H1 (cell line): Measurements from ENCODE around the gene CBFB. TPM values are rescaled to one million over a fixed set of nuclear protein-coding genes. Genes with fewer than 3 reads are reported as not detected.

Experiments
- CTCF ChIA-PET: fragments of 300-600 bp; sonication (Branson Sonifier 250); formaldehyde crosslinking; loops from one replicate; lab custom pipeline; 2021; ENCODE audit not compliant: partially characterized antibody; lab: Charles Lee
- POLR2A ChIA-PET: fragments of 300-600 bp; sonication (Branson Sonifier 250); formaldehyde crosslinking; loops from one replicate; lab custom pipeline; 2021; ENCODE audit warnings: inconsistent platforms; ENCODE audit not compliant: partially characterized antibody; lab: Charles Lee
- DNase-seq, 2 experiments: peaks; one replicate each; pipeline versions ENCODE4 v3.0.0 to v3.0.0-alpha.2; 2010 to 2022; ENCODE audit warnings: low spot score in 2 of 2, low read depth in 1 of 2, mixed read lengths in 1 of 2
- FAIRE-seq: peaks from 2 replicates; lab custom pipeline; 2011; peaks lifted over from hg19 to GRCh38; lab: Jason Lieb, UNC
- H2AFZ ChIP-seq: 2 replicates; pipeline ENCODE4 v1.8.1; 2012; ENCODE audit warnings: low read length, inconsistent platforms
- H2AK5ac ChIP-seq: 2 replicates; pipeline ENCODE4 v1.6.1; 2013; ENCODE audit warnings: low read depth, low read length
- H2BK120ac ChIP-seq: replicated peaks from 2 replicates; pipeline ENCODE3; 2013; ENCODE audit warnings: low read depth, low read length, inconsistent platforms
- H2BK12ac ChIP-seq: 2 replicates; pipeline ENCODE4 v1.6.1; 2013; ENCODE audit warnings: low read depth, low read length
- H2BK15ac ChIP-seq: 2 replicates; pipeline ENCODE4 v1.6.1; 2013; ENCODE audit warnings: low read length
- H2BK20ac ChIP-seq: 2 replicates; pipeline ENCODE4 v1.6.1; 2013; ENCODE audit warnings: low read length
- H2BK5ac ChIP-seq: 2 replicates; pipeline ENCODE4 v1.6.1; 2013; ENCODE audit warnings: low read depth, low read length
- H3K14ac ChIP-seq: 2 replicates; pipeline ENCODE4 v1.6.1; 2013; ENCODE audit warnings: inconsistent platforms; ENCODE audit not compliant: insufficient read length
- H3K18ac ChIP-seq: 2 replicates; pipeline ENCODE4 v1.6.1; 2013; ENCODE audit warnings: low read length; ENCODE audit errors: extremely low read depth
- H3K23ac ChIP-seq: 2 replicates; pipeline ENCODE4 v1.6.1; 2013; ENCODE audit warnings: inconsistent platforms; ENCODE audit not compliant: insufficient read length
- H3K23me2 ChIP-seq: 2 replicates; pipeline ENCODE4 v1.6.1; 2013; ENCODE audit warnings: low read depth, low read length
- H3K27ac ChIP-seq: 2 replicates; pipeline ENCODE4 v1.6.1; 2011; ENCODE audit warnings: low read depth, low read length, inconsistent platforms
- H3K27me3 ChIP-seq, 4 experiments: replicated peaks in 1 of 4; 1 replicate in 1 of 4; 2 replicates in 3 of 4; pipeline versions ENCODE4 v1.6.1 to v1.8.1; 2011 to 2013; ENCODE audit warnings: low read length in 3 of 4, mild to moderate bottlenecking in 3 of 4, inconsistent platforms in 2 of 4, mixed read lengths in 2 of 4, moderate library complexity in 1 of 4; ENCODE audit not compliant: control insufficient read depth in 3 of 4, insufficient read depth in 3 of 4; ENCODE audit errors: extremely low read depth in 1 of 4
- H3K36me3 ChIP-seq, 4 experiments: 2 replicates each; pipeline versions ENCODE4 v1.6.1 to v1.8.1; 2011 to 2013; ENCODE audit warnings: mild to moderate bottlenecking in 4 of 4, low read length in 3 of 4, moderate library complexity in 2 of 4, control low read depth in 1 of 4, inconsistent platforms in 1 of 4; ENCODE audit not compliant: insufficient read depth in 4 of 4, control insufficient read depth in 2 of 4
- H3K4ac ChIP-seq: replicated peaks from 2 replicates; pipeline ENCODE3; 2013; ENCODE audit warnings: low read length, low read depth, mixed read lengths, inconsistent platforms; ENCODE audit not compliant: insufficient read length
- H3K4me1 ChIP-seq, 4 experiments: replicated peaks in 1 of 4; 1 replicate in 1 of 4; 2 replicates in 3 of 4; pipeline versions ENCODE4 v1.6.1 to v1.8.1; 2011 to 2013; ENCODE audit warnings: low read length in 3 of 4, inconsistent platforms in 2 of 4, mixed read lengths in 1 of 4; ENCODE audit not compliant: insufficient read depth in 4 of 4, control insufficient read depth in 3 of 4
- H3K4me2 ChIP-seq, 2 experiments: 2 replicates each; pipeline versions ENCODE4 v1.6.1 to v1.8.1; 2011 to 2013; ENCODE audit warnings: low read depth in 2 of 2, low read length in 2 of 2, control low read depth in 1 of 2, inconsistent platforms in 1 of 2, mild to moderate bottlenecking in 1 of 2; ENCODE audit not compliant: insufficient read depth in 1 of 2
- H3K4me3 ChIP-seq, 4 experiments: fragments of 200-600, 300-600 bp in 1 of 4; sonication (generic), shearing (Covaris generic), sonication (Bioruptor Twin) in 1 of 4; 2 replicates each; pipeline versions ENCODE4 v1.5.1 to v1.8.1; 2011 to 2016; ENCODE audit warnings: low read length in 4 of 4, low read depth in 3 of 4, control low read depth in 2 of 4, inconsistent platforms in 2 of 4, mild to moderate bottlenecking in 2 of 4, mixed read lengths in 1 of 4, moderate library complexity in 1 of 4; ENCODE audit not compliant: insufficient read depth in 2 of 4; ENCODE audit errors: extremely low read depth in 1 of 4
- H3K56ac ChIP-seq: replicated peaks from 2 replicates; pipeline ENCODE3; 2013; ENCODE audit warnings: low read depth, mild to moderate bottlenecking, mixed read lengths, low read length, inconsistent platforms; ENCODE audit not compliant: insufficient read length
- H3K79me1 ChIP-seq: 2 replicates; pipeline ENCODE4 v1.6.1; 2013; ENCODE audit warnings: low read depth, low read length, control low read depth
- H3K79me2 ChIP-seq, 2 experiments: 2 replicates each; pipeline versions ENCODE4 v1.6.1 to v1.8.1; 2012 to 2013; ENCODE audit warnings: low read length in 2 of 2, mild to moderate bottlenecking in 2 of 2, inconsistent platforms in 1 of 2; ENCODE audit not compliant: insufficient read depth in 2 of 2, control insufficient read depth in 1 of 2
- H3K9ac ChIP-seq, 4 experiments: replicated peaks in 1 of 4; 1 replicate in 1 of 4; 2 replicates in 3 of 4; pipeline versions ENCODE4 v1.6.1 to v1.8.1; 2011 to 2013; ENCODE audit warnings: low read depth in 3 of 4, low read length in 3 of 4, control low read depth in 2 of 4, mild to moderate bottlenecking in 2 of 4, moderate library complexity in 2 of 4, inconsistent platforms in 1 of 4; ENCODE audit errors: extremely low read depth in 1 of 4
- H3K9me3 ChIP-seq, 2 experiments: 2 replicates each; pipeline versions ENCODE4 v1.6.1 to v1.8.1; 2012 to 2013; ENCODE audit warnings: mild to moderate bottlenecking in 2 of 2, moderate library complexity in 2 of 2, control low read depth in 1 of 2, inconsistent platforms in 1 of 2, low read depth in 1 of 2, low read length in 1 of 2, mixed read lengths in 1 of 2; ENCODE audit not compliant: insufficient read depth in 2 of 2
- H4K20me1 ChIP-seq, 2 experiments: replicated peaks in 1 of 2; 2 replicates each; pipeline versions ENCODE3 to v1.8.1; 2011 to 2013; ENCODE audit warnings: inconsistent platforms in 2 of 2, low read length in 2 of 2, mild to moderate bottlenecking in 1 of 2; ENCODE audit not compliant: insufficient read depth in 2 of 2, control insufficient read depth in 1 of 2
- H4K5ac ChIP-seq: 2 replicates; pipeline ENCODE4 v1.6.1; 2013; ENCODE audit warnings: low read length, low read depth, mixed read lengths, inconsistent platforms; ENCODE audit not compliant: insufficient read length
- H4K8ac ChIP-seq: 2 replicates; pipeline ENCODE4 v1.8.0; 2013; ENCODE audit warnings: mild to moderate bottlenecking, moderate library complexity, low read length, inconsistent platforms; ENCODE audit not compliant: insufficient read depth; ENCODE audit errors: extremely low read depth
- H4K91ac ChIP-seq: replicated peaks from 2 replicates; pipeline ENCODE3; 2013; ENCODE audit warnings: low read length, mixed read lengths, inconsistent platforms; ENCODE audit not compliant: insufficient read length
- CHD2 ChIP-seq: IDR thresholded peaks from 2 replicates; pipeline ENCODE4 v1.6.1; 2012; ENCODE audit warnings: low read length, improper control_type of control experiment
- CREB1 ChIP-seq: IDR thresholded peaks from 2 replicates; pipeline ENCODE4 v1.6.1; 2012; ENCODE audit warnings: inconsistent platforms
- E2F6 ChIP-seq: IDR thresholded peaks from 2 replicates; pipeline ENCODE4 v1.6.1; 2012; ENCODE audit warnings: inconsistent platforms
- JUND ChIP-seq: IDR thresholded peaks from 2 replicates; pipeline ENCODE4 v1.6.1; 2011; ENCODE audit warnings: mild to moderate bottlenecking, improper control_type of control experiment, low read length
- RAD21 ChIP-seq, 2 experiments: IDR thresholded peaks in 1 of 2; conservative IDR thresholded peaks in 1 of 2; 2 replicates each; pipeline ENCODE4 v1.6.1; 2011; ENCODE audit warnings: low read depth in 2 of 2, low read length in 2 of 2, improper control_type of control experiment in 1 of 2, inconsistent platforms in 1 of 2, mild to moderate bottlenecking in 1 of 2, moderate library complexity in 1 of 2
- SIN3A ChIP-seq, 2 experiments: IDR thresholded peaks in 1 of 2; conservative IDR thresholded peaks in 1 of 2; 2 replicates each; pipeline ENCODE4 v1.6.1; 2011 to 2012; ENCODE audit warnings: low read length in 2 of 2, improper control_type of control experiment in 1 of 2, low read depth in 1 of 2, mild to moderate bottlenecking in 1 of 2
- SIRT6 ChIP-seq: IDR thresholded peaks from one replicate; pipeline ENCODE4 v1.7.1; 2012; ENCODE audit warnings: low read length, inconsistent platforms
- SIX5 ChIP-seq: IDR thresholded peaks from 2 replicates; pipeline ENCODE4 v1.6.1; 2011; ENCODE audit warnings: mild to moderate bottlenecking, low read depth, low read length
- USF2 ChIP-seq: IDR thresholded peaks from 2 replicates; pipeline ENCODE4 v1.6.1; 2011; ENCODE audit warnings: low read length, improper control_type of control experiment
- YY1 ChIP-seq: IDR thresholded peaks from 2 replicates; pipeline ENCODE4 v1.6.1; 2011; ENCODE audit warnings: low read depth, mild to moderate bottlenecking, low read length
- whole genome bisulfite sequencing, 2 experiments: shearing (Covaris generic) in 1 of 2; methylation state at CpG; one replicate each; pipeline versions ENCODE4 v1.1.6 to v1.1.7; 2013 to 2015; ENCODE audit warnings: low lambda C conversion rate in 2 of 2, mixed read lengths in 2 of 2, inconsistent platforms in 1 of 2, low coverage in 1 of 2, missing lambda C conversion rate in 1 of 2; ENCODE audit not compliant: insufficient replicate concordance in 2 of 2, insufficient coverage in 1 of 2, insufficient read length in 1 of 2; ENCODE audit errors: extremely low coverage in 1 of 2, missing lambda C conversion rate in 1 of 2; 5-methylcytosine and 5-hydroxymethylcytosine counted together
- polyA plus RNA-seq, 7 experiments: library from polyadenylated mRNA; depleted of rRNA in 3 of 7; stranded (reverse) in 5 of 7; unstranded in 2 of 7; fragments of >200 nt in 5 of 7; fragments of 200-250 nt in 2 of 7; gene quantifications; 1 replicate in 5 of 7; 2 replicates in 1 of 7; 4 replicates in 1 of 7; pipeline versions ENCODE4 v1.2.1 to v1.2.3, GENCODE V29; 2011 to 2013; ENCODE audit warnings: missing spikeins in 2 of 7, mixed read lengths in 2 of 7
- total RNA-seq: library from RNA; stranded (reverse); fragmentation: NEBNext Ultra II Directional; extraction: Animal tissue kit (Norgen Biotek cat#: 25700); gene quantifications from 2 replicates; pipeline ENCODE4 v1.2.1, GENCODE V29; 2021

Gene CBFB
- total and polyA plus RNA-seq, 2 of the 8 experiments (the other 6 are each of a cell fraction or from before 2014, with no cell fraction given) = 11.5 to 31.6 TPM

- Histone ChIP-seq H3K27ac (no peak overlapping the region), H3K23ac (no peak overlapping the region), H3K79me1 (no peaks in the 10 kb centered on the region), H3K79me2 (no peaks in the 10 kb centered on the region), H3K56ac (no peak overlapping the region), H4K5ac (no peak overlapping the region), H2BK5ac (no peak overlapping the region), H3K4me1 (peaks cover 0 to 6% (median 4%) of the 10 kb centered on the region in 4 experiments; a peak in 4 of 7 replicates), H3K23me2 (peaks cover 11% of the 10 kb centered on the region; the same call in 1 of the 2 replicates), H3K4me2 (no peak overlapping the region), H4K20me1 (no peaks in the 10 kb centered on the region), H2BK15ac (no peak overlapping the region), H3K4ac (no peak overlapping the region), H4K91ac (no peak overlapping the region), H3K9ac (no peak overlapping the region), H2AK5ac (no peak overlapping the region), H2BK120ac (no peak overlapping the region), H3K9me3 (no peaks in the 10 kb centered on the region), H3K4me3 (no peak overlapping the region), H3K36me3 (no peaks in the 10 kb centered on the region), H3K18ac (no peak overlapping the region), H3K14ac (no peak overlapping the region), H4K8ac (peak overlapping the region; percentile 75; the same call in 1 of the 2 replicates), H2AFZ (peak overlapping the region; percentile 70; the same call in 1 of the 2 replicates), H2BK12ac (no peak overlapping the region), H3K27me3 (peaks cover 16 to 35% (median 26%) of the 10 kb centered on the region in 4 experiments), H2BK20ac (no peak overlapping the region)
- 29% methylated on average over 6 of the region's 6 CpGs; no CpG with 5 or more reads in 1 of the 2 experiments for WGBS, 2 experiments
- FAIRE-seq (peak; percentile 98), DNase-seq (peak; percentile 78 to 96)
- ChIA-PET CTCF (interaction anchor here (0.6 to 10.2 kb wide), 41 partner anchors 10 to 243 kb away, joined by 3 to 164 read pairs (median 6); partner anchors contain the start of genes B3GNT9, CBFB, CES3 and CES4A), POLR2A (interaction anchor here (0.6 to 1.2 kb wide), 2 partner anchors 89 to 160 kb away, joined by 3 to 7 read pairs; no protein-coding TSS in a partner anchor)
- TF ChIP-seq CHD2 = peak; percentile 75
- peak; percentile 38; the same call in 1 of the 2 replicates for TF ChIP-seq JUND
- TF ChIP-seq RAD21 (IDR thresholded peaks at IDR 0.05 in 1 of 2, conservative IDR thresholded peaks at IDR 0.05 in 1 of 2; ENCODE audit: low read depth in 2 of 2, low read length in 2 of 2) = peak; percentile 89 to 91
- peak; percentile 84 for TF ChIP-seq USF2
- TF ChIP-seq E2F6 = peak; percentile 95
- 0 out of 4 replicates have a peak, but pooled peaks of 1 of the 2 experiments have one; percentile 39 for TF ChIP-seq SIN3A (conservative IDR thresholded peaks at IDR 0.05 in 1 of 2, IDR thresholded peaks at IDR 0.05 in 1 of 2; ENCODE audit: low read depth in 1 of 2, low read length in 2 of 2)
- peak; percentile 88 for TF ChIP-seq YY1
- TF ChIP-seq SIRT6 = no peak
- peak; percentile 54; the same call in 1 of the 2 replicates for TF ChIP-seq CREB1
- peak; percentile 36 for TF ChIP-seq SIX5
These were observed 11.0 kb upstream of the CBFB start for GRCh38 chr16:67017810-67018488.
